K562 (cell line): ENCODE measurements around the gene MACROD2. TPM values are rescaled to one million over a fixed set of nuclear protein-coding genes. Genes with fewer than 3 reads are reported as not detected.

Experiments used
- ATAC-seq: fragments of 200-7000 bp; cut with Tn5 transposase; 3 replicates; pipeline ENCODE4 v1.9.1; 2020; ENCODE audit warnings: moderate library complexity
- BruUV-seq: library from RNA; stranded (reverse); fragments of 400-500 nt; replicated peaks from 2 replicates; lab custom pipeline; 2021; lab: Mats Ljungman, UMichigan
- CTCF ChIA-PET: fragments of 300-600 bp; formaldehyde crosslinking; extraction: SDS; loops from one replicate; lab custom pipeline; 2021; ENCODE audit warnings: low intra/inter-chr PET ratio; lab: Yijun Ruan, JAX
- POLR2A ChIA-PET: fragments of 300-600, 350-650 bp; sonication (Branson Sonifier 250); formaldehyde crosslinking; extraction: SDS; loops from one replicate; lab custom pipeline; 2021; ENCODE audit warnings: antibody characterized with exemption, inconsistent platforms; lab: Yijun Ruan, JAX
- DNase-seq, 4 experiments: peaks; one replicate each; pipeline versions ENCODE4 v3.0.0 to v3.0.0-alpha.2; 2011 to 2018; ENCODE audit warnings: low spot score in 3 of 4, mixed read lengths in 3 of 4; ENCODE audit errors: extremely low read depth in 1 of 4
- FAIRE-seq: peaks from 2 replicates; lab custom pipeline; 2011; peaks lifted over from hg19 to GRCh38; lab: Jason Lieb, UNC
- H2AFZ ChIP-seq: 2 replicates; pipeline ENCODE4 v1.6.0; 2011; ENCODE audit warnings: low read depth, low read length, control low read depth, inconsistent platforms
- H3K27ac ChIP-seq: fragments of 200-600 bp; 3 replicates; pipeline ENCODE4 v1.8.0; 2011; ENCODE audit warnings: low read depth, mild to moderate bottlenecking, control low read depth, inconsistent platforms, low read length, moderate library complexity, mixed read lengths; ENCODE audit errors: extremely low read depth
- H3K27me3 ChIP-seq, 2 experiments: fragments of 300-600 bp in 1 of 2; 2 replicates in 1 of 2; 3 replicates in 1 of 2; pipeline versions ENCODE4 v1.6.0 to v1.8.0; 2011; ENCODE audit warnings: inconsistent platforms in 2 of 2, low read length in 2 of 2, mild to moderate bottlenecking in 1 of 2, mixed read lengths in 1 of 2, moderate library complexity in 1 of 2; ENCODE audit not compliant: control insufficient read depth in 2 of 2, insufficient read depth in 2 of 2
- H3K36me3 ChIP-seq: fragments of 300-600 bp; 3 replicates; pipeline ENCODE4 v1.8.0; 2011; ENCODE audit warnings: mild to moderate bottlenecking, low read length, inconsistent platforms; ENCODE audit not compliant: control insufficient read depth, insufficient read depth
- H3K4me1 ChIP-seq, 2 experiments: fragments of 200-600 bp in 1 of 2; replicated peaks in 1 of 2; 2 replicates in 1 of 2; 3 replicates in 1 of 2; pipeline versions ENCODE4 v1.5.1 to v1.8.0; 2011; ENCODE audit warnings: inconsistent platforms in 2 of 2, low read length in 2 of 2, mild to moderate bottlenecking in 1 of 2, mixed read lengths in 1 of 2, moderate library complexity in 1 of 2; ENCODE audit not compliant: control insufficient read depth in 2 of 2, insufficient read depth in 2 of 2
- H3K4me2 ChIP-seq: 2 replicates; pipeline ENCODE4 v1.6.1; 2011; ENCODE audit warnings: low read length, control low read depth, inconsistent platforms, mixed read lengths; ENCODE audit not compliant: insufficient read depth
- H3K4me3 ChIP-seq: fragments of 200-600 bp; sonication (generic), shearing (Covaris generic); 2 replicates; pipeline ENCODE4 v1.5.1; 2016; ENCODE audit warnings: control low read depth, inconsistent platforms
- H3K79me2 ChIP-seq: fragments of 200-600 bp; 3 replicates; pipeline ENCODE4 v1.8.0; 2011; ENCODE audit warnings: low read length, inconsistent platforms; ENCODE audit not compliant: control insufficient read depth, insufficient read depth
- H3K9ac ChIP-seq, 2 experiments: 2 replicates each; pipeline versions ENCODE4 v1.6.0 to v1.6.1; 2011; ENCODE audit warnings: low read depth in 2 of 2, low read length in 2 of 2, control low read depth in 1 of 2, inconsistent platforms in 1 of 2, mild to moderate bottlenecking in 1 of 2, mixed read lengths in 1 of 2; ENCODE audit not compliant: insufficient read depth in 1 of 2
- H3K9me1 ChIP-seq: one replicate; pipeline ENCODE4 v1.6.0; 2011; ENCODE audit warnings: inconsistent platforms, mild to moderate bottlenecking, low read length, moderate library complexity; ENCODE audit not compliant: control insufficient read depth, insufficient read depth
- H3K9me3 ChIP-seq: replicated peaks from 2 replicates; pipeline ENCODE4 v1.5.1; 2011; ENCODE audit warnings: low read depth, low read length, inconsistent platforms; ENCODE audit not compliant: control insufficient read depth, insufficient read depth
- H4K20me1 ChIP-seq: replicated peaks from 2 replicates; pipeline ENCODE4 v1.6.1; 2011; ENCODE audit warnings: low read length, inconsistent platforms, mixed read lengths; ENCODE audit not compliant: control insufficient read depth, insufficient read depth
- E2F6 ChIP-seq, 2 experiments: IDR thresholded peaks; 2 replicates each; pipeline ENCODE4 v1.6.1; 2011; ENCODE audit warnings: borderline replicate concordance in 1 of 2, control low read depth in 1 of 2, low read depth in 1 of 2, low read length in 1 of 2, mild to moderate bottlenecking in 1 of 2, mixed read lengths in 1 of 2, moderate library complexity in 1 of 2; ENCODE audit not compliant: insufficient read depth in 1 of 2, insufficient read length in 1 of 2, poor library complexity in 1 of 2, severe bottlenecking in 1 of 2; ENCODE audit errors: extremely low read depth in 1 of 2
- ETV5 ChIP-seq: sonication (generic); formaldehyde crosslinking; IDR thresholded peaks from 2 replicates; pipeline ENCODE4 v1.4.0; 2020; ENCODE audit warnings: low read depth, mild to moderate bottlenecking, missing genetic modification reagents
- NELFE ChIP-seq: IDR thresholded peaks from 2 replicates; pipeline ENCODE4 v1.6.1; 2011; ENCODE audit warnings: mild to moderate bottlenecking; ENCODE audit not compliant: insufficient read depth, insufficient read length
- SREBF2 ChIP-seq: sonication (generic); formaldehyde crosslinking; IDR thresholded peaks from 2 replicates; pipeline ENCODE4 v1.4.0; 2020; ENCODE audit warnings: mild to moderate bottlenecking, missing genetic modification reagents
- ZNF12 ChIP-seq: sonication (generic); formaldehyde crosslinking; IDR thresholded peaks from 2 replicates; pipeline ENCODE4 v1.4.0; 2020; ENCODE audit warnings: mild to moderate bottlenecking, missing genetic modification reagents
- ZNF639 ChIP-seq, 2 experiments: fragments of 200-800 bp in 1 of 2; sonication (Bioruptor generic) in 1 of 2; sonication (generic) in 1 of 2; formaldehyde crosslinking in 1 of 2; IDR thresholded peaks in 1 of 2; conservative IDR thresholded peaks in 1 of 2; 2 replicates each; pipeline versions ENCODE4 v1.5.0 to v1.6.1; 2016 to 2020; ENCODE audit warnings: missing compliant biosample characterization in 1 of 2, missing genetic modification characterization in 1 of 2, missing genetic modification reagents in 1 of 2
- WGBS: fragments of 100-300 bp; shearing (Covaris generic); methylation state at CpG from one replicate; pipeline ENCODE4 v1.1.6; 2016; ENCODE audit warnings: low coverage, mixed read lengths; ENCODE audit not compliant: insufficient coverage; ENCODE audit errors: missing lambda C conversion rate; 5-methylcytosine and 5-hydroxymethylcytosine counted together
- in situ Hi-C: fragments of 300-500 bp; cut with MboI; formaldehyde crosslinking; loops from 4 replicates; pipeline ENCODE4 v1.15.0; 2018; ENCODE audit warnings: inconsistent platforms, mixed read lengths
- intact Hi-C: fragments of 100-400 bp; cut with micrococcal nuclease; formaldehyde crosslinking; loops from 2 replicates; pipeline ENCODE4 v1.14.2; 2022
- polyA plus RNA-seq, 8 experiments: library from polyadenylated mRNA; depleted of rRNA in 4 of 8; stranded (reverse) in 5 of 8; unstranded in 3 of 8; fragments of >200 nt; fragmentation: Nextera tagmentation in 2 of 8; fragmentation: Illumina TruSeq in 1 of 8; extraction: Ambion mirVana in 2 of 8; extraction: Trizol in 1 of 8; gene quantifications; 2 replicates each; pipeline versions ENCODE4 v1.2.1 to v1.2.3, GENCODE V29; 2011 to 2014; ENCODE audit warnings: inconsistent platforms in 1 of 8, missing spikeins in 1 of 8
- total RNA-seq, 7 experiments: library from RNA; depleted of rRNA in 6 of 7; stranded (reverse); fragments of >200 nt in 6 of 7; fragmentation: Illumina TruSeq in 2 of 7; extraction: Trizol in 2 of 7; gene quantifications; 2 replicates each; pipeline versions ENCODE4 v1.2.1 to v1.2.3, GENCODE V29; 2011 to 2021; ENCODE audit warnings: low replicate concordance in 1 of 7
- TF ChIP-seq, protein P1 (sequence below): sonication (generic); formaldehyde crosslinking; IDR thresholded peaks from 2 replicates; pipeline ENCODE4 v1.8.0; 2022; ENCODE audit warnings: mild to moderate bottlenecking, missing genetic modification reagents

MACROD2 gene
- total and polyA plus RNA-seq, 9 of the 15 experiments (the other 6 are each of a cell fraction or from before 2014, with no cell fraction given), result not detected

GRCh38 chr20:14902432-14903089 is 907.2 kb downstream of the MACROD2 start (continued):
- TF ChIP-seq E2F6 (IDR thresholded peaks at IDR 0.05; ENCODE audit: borderline replicate concordance in 1 of 2, extremely low read depth in 1 of 2, insufficient read depth in 1 of 2, insufficient read length in 1 of 2, low read depth in 1 of 2, low read length in 1 of 2, poor library complexity in 1 of 2, severe bottlenecking in 1 of 2), result no peak

DNA sequence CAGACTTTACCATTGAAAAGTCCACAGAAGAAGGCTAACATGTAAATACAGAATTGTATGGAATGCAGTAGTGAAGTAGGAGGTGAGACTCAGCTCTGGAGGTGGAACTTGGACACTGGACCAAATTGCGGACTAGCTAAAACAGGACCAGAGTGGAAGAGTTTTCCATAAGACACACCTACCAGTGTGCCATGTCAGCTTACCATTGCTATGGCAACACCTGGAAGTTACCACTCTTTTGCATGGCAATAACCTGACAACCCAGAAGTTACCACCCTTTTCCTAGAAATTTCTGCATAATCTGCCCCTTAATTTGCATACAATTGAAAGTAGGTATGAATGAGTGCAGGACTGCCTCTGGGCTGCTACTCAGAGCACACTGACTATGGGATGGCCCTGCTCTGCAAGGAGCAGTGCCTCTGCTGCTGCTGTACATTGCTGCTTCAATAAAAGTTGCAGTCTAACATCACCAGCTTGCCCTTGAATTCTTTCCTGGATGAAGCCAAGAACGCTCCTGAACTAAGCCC is 911.7 kb downstream of the MACROD2 start:
- CTCF ChIA-PET, result no interaction called here
- ATAC-seq (no peak), DNase-seq (no peak), FAIRE-seq (no peak)
- in situ Hi-C loops (no loop called here), intact Hi-C loops (no loop called here)
- no peak for TF ChIP-seq SREBF2
- no peak for TF ChIP-seq ZNF639 (CRISPR knock-in tag; conservative IDR thresholded peaks at IDR 0.05 in 1 of 2, IDR thresholded peaks at IDR 0.05 in 1 of 2)
- TF ChIP-seq, protein P1, sequence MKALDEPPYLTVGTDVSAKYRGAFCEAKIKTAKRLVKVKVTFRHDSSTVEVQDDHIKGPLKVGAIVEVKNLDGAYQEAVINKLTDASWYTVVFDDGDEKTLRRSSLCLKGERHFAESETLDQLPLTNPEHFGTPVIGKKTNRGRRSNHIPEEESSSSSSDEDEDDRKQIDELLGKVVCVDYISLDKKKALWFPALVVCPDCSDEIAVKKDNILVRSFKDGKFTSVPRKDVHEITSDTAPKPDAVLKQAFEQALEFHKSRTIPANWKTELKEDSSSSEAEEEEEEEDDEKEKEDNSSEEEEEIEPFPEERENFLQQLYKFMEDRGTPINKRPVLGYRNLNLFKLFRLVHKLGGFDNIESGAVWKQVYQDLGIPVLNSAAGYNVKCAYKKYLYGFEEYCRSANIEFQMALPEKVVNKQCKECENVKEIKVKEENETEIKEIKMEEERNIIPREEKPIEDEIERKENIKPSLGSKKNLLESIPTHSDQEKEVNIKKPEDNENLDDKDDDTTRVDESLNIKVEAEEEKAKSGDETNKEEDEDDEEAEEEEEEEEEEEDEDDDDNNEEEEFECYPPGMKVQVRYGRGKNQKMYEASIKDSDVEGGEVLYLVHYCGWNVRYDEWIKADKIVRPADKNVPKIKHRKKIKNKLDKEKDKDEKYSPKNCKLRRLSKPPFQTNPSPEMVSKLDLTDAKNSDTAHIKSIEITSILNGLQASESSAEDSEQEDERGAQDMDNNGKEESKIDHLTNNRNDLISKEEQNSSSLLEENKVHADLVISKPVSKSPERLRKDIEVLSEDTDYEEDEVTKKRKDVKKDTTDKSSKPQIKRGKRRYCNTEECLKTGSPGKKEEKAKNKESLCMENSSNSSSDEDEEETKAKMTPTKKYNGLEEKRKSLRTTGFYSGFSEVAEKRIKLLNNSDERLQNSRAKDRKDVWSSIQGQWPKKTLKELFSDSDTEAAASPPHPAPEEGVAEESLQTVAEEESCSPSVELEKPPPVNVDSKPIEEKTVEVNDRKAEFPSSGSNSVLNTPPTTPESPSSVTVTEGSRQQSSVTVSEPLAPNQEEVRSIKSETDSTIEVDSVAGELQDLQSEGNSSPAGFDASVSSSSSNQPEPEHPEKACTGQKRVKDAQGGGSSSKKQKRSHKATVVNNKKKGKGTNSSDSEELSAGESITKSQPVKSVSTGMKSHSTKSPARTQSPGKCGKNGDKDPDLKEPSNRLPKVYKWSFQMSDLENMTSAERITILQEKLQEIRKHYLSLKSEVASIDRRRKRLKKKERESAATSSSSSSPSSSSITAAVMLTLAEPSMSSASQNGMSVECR (CRISPR knock-in tag), result no peak
- TF ChIP-seq ETV5 (CRISPR knock-in tag), result no peak
- TF ChIP-seq NELFE, result no peak
- TF ChIP-seq ZNF12 (CRISPR knock-in tag), result no peak
- Histone ChIP-seq H4K20me1 (no peaks in the 10 kb centered on the region), H3K27me3 (no peaks in the 10 kb centered on the region), H3K9ac (no peak overlapping the region), H3K4me2 (no peak overlapping the region), H3K9me1 (no peaks in the 10 kb centered on the region), H2AFZ (no peak overlapping the region), H3K27ac (no peak overlapping the region), H3K9me3 (no peaks in the 10 kb centered on the region), H3K4me1 (no peaks in the 10 kb centered on the region), H3K36me3 (no peaks in the 10 kb centered on the region), H3K79me2 (no peaks in the 10 kb centered on the region), H3K4me3 (no peak overlapping the region)
- POLR2A ChIA-PET, result no interaction called here
- 0% methylated on average over 2 of the region's 2 CpGs for WGBS
- BruUV-seq, result no TSS peak
